GM23248 (cell line): ENCODE data around the gene THTPA.

Experiments used
- EZH2 ChIP-seq: fragments of 200-600 bp; sonication (generic); IDR thresholded peaks from 2 replicates; pipeline ENCODE4 v1.6.1; 2018; ENCODE audit warnings: antibody characterized with exemption, mild to moderate bottlenecking; ENCODE audit not compliant: insufficient read depth, poor library complexity, severe bottlenecking
- EZH2phosphoT487 ChIP-seq: fragments of 200-600 bp; sonication (generic); IDR thresholded peaks from 2 replicates; pipeline ENCODE4 v1.6.1; 2018; ENCODE audit warnings: antibody characterized with exemption, moderate library complexity, mild to moderate bottlenecking, low read depth; ENCODE audit not compliant: insufficient read depth

DNA sequence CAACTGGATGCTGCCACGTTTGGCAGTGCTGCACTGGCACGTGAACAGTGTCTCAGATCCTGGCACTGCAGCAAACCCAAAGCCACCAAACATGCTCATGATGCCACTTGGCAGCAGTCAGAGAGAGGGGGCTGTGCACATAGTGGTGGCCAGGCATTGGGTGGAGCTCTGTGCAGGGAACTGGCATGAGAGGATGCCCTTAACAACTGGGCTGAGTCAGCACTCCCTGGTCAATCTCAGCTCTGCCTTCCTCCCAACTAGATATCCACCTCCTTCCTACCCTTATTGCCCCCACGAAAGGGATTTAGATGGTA, 41.5 kb upstream of the THTPA start:
- no peak for TF ChIP-seq EZH2phosphoT487
- TF ChIP-seq EZH2: no peak
